GM20000 (cell line): Measurements from ENCODE around the gene CLIP3.

Source experiments
- DNase-seq: peaks from one replicate; pipeline ENCODE4 v3.0.0; 2012; ENCODE audit warnings: low spot score
- TF ChIP-seq, protein P1 (sequence below): IDR thresholded peaks from 2 replicates; pipeline ENCODE4 v1.5.1; 2012; ENCODE audit warnings: mild to moderate bottlenecking, control low read depth; ENCODE audit errors: extremely low read depth, missing control alignments

CLIP3 gene

DNA sequence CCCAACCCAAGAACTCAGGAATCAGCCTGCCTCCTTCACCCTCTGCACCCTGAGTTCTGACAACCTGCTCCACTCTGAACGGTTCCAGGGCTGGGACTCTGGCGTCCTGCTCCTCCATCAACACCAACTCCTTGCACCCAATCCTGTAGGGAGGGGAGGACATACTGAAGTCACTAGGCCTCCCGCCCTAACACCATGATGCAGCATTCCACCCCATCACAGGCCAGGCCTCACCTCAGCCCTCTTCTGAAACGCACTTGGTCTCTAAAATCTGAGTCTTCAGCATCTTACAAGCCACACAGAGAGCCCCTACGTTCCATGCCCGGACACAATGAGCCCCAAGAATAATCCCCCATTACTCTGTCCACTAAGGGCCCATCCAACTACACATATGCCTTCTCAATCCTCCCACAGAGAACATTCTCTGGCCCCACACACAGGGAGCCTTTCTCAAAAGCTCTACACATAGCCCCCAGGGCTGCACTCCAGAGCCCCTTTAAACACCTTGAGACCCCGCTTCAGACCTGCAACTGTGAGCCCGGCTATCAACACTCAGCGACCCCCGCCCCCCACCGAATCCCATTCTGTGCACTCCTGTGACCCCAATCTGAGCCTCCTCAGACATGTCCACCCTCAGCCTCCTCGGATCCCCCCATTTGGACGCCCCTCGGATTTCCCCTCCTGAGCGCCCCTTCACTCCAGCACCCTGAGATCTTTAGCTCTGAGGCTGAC is 19.2 kb downstream of the CLIP3 start:
- TF ChIP-seq, protein P1, sequence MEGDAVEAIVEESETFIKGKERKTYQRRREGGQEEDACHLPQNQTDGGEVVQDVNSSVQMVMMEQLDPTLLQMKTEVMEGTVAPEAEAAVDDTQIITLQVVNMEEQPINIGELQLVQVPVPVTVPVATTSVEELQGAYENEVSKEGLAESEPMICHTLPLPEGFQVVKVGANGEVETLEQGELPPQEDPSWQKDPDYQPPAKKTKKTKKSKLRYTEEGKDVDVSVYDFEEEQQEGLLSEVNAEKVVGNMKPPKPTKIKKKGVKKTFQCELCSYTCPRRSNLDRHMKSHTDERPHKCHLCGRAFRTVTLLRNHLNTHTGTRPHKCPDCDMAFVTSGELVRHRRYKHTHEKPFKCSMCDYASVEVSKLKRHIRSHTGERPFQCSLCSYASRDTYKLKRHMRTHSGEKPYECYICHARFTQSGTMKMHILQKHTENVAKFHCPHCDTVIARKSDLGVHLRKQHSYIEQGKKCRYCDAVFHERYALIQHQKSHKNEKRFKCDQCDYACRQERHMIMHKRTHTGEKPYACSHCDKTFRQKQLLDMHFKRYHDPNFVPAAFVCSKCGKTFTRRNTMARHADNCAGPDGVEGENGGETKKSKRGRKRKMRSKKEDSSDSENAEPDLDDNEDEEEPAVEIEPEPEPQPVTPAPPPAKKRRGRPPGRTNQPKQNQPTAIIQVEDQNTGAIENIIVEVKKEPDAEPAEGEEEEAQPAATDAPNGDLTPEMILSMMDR, result no peak
- DNase-seq, result no peak

DNA sequence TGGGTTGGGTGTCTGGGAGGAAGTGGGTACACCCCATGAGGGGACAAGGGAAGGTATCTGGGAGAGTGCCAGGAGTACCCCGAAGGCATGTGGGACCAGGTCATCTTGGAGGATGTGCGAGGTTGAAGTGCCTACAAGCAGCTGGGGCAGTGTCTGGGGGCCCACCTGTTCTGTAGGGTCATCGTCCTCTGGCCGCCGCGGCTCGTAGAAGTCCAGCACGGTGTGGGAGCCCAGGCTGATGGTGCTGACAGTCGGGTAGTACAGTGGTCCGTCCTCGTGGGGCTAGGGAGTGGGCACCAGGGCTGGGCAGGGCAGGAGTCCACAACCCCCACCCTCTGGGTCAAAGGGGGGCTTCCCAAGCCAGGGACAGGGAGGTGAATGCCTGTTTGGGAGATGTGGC is 22.3 kb downstream of the CLIP3 start:
- TF ChIP-seq, protein P1, result no peak

DNA sequence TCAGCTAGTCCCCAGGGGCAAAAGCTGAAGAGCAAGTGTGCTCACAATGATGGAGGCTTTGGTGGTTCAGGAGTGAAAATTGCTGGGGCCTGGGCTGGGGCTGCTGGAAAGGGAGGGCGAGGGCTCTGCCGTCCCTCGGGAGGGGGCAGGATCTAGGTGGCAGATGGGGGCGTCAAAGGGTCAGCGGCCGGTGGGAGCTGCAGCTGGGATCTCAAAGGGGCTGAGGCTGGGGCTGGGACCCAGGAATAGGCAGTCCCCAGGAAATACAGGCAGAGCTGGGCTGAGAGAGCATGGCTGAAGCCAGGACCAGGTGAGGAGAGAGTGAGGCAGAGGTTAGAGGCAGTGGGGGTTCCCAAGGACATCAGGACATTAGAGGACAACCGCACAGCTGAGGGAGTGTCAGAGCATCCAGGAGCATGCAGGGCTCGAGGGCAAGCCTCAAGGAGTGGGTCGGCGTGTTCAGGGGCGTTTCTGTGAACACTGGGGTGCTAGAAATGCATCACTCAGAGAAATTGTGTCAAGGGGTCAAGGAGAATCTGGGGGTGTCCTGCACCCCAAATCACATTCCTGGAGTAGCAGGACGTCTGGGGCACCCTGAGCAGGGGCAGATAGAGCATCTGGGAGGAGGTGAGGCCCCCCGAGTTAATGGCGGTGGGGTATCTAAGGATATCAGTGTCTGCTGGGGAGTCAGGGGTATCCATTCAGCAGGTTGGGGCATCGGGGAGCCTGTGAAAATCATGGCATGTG is 22.9 kb downstream of the CLIP3 start:
- DNase-seq, result no peak
- TF ChIP-seq, protein P1, result no peak

More for the DNA sequence above, 22.3 kb downstream of the CLIP3 start:
- no peak for DNase-seq

DNA sequence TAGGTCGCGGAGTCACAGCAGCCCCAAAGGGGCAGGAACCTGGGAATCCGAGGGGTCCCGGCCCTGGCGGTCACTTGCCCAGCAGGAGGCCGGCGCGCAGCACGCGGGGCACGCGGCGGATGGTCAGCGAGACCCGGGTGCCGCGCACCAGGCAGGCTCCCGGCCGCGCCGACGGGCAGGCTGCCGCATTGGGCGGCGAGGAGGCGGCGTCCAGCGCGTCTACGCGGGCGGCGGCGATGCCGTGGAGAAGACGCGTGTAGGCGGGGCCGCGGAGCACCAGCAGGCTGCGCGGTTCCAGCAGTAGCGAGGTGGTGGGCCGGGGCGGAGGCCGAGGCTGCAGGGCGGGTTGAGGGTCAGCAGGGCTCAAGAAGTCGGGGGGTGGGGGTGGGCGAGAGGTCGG is 23.5 kb downstream of the CLIP3 start:
- DNase-seq, result peak; percentile 83
- TF ChIP-seq, protein P1, result no peak

DNA sequence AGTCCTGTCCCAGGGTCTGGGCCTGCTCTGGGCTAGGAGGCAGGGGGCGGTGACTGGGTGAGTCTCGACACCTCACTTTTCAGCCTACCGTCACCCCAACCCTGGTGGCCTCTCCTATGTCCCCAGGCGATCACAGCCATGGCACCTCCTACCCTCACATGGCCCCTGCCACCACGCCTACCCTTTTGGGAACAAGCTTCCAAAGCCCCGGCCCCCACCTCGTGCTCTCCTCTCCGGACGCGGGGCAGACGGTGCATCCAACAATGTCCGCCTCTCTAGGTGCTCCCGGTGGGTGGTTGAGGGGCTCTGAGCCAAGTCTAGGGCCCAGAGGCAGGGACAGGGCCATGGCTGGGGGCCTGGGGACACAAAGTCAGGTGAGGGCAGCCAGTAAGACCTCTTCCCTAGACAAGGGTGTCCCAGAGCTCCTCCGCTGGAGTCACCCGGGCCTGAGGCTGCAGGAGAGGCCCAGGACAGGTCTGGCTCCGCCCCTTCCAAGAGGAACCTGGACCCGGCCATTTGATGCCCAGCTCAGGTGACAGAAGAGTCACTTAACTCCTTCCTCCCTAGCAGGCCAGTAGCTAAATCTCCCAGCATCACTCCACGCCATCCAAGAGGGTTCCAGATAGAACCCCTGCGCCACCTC is 24.2 kb downstream of the CLIP3 start, which contains the start of gene SYNE4:
SYNE4 (minus strand) TSS at position 478 of the 643 bp plus-strand sequence; CDS start at position 346, 132 bp downstream.
- DNase-seq, result no peak
- TF ChIP-seq, protein P1, result no peak

DNA sequence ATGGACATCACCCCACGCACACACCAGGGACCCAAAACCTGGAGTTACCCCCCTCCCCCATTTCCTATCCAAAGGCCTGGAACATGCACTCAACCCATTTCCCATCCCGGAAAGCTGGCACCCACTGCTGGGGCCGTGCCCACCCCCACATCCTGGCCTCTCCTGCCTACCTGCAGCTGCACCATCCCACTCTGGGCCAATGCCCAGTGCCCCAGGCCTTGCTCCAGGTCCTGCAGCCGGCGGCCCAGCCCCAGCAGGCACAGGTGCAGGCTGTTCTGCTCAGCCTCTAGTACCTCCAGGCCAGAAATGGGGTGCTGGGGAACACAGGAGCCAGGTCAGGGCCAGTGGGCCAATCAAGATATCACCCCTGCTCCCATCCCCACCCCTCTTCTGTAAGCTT is 25.7 kb downstream of the CLIP3 start:
- no peak for DNase-seq
- TF ChIP-seq, protein P1, result no peak

DNA sequence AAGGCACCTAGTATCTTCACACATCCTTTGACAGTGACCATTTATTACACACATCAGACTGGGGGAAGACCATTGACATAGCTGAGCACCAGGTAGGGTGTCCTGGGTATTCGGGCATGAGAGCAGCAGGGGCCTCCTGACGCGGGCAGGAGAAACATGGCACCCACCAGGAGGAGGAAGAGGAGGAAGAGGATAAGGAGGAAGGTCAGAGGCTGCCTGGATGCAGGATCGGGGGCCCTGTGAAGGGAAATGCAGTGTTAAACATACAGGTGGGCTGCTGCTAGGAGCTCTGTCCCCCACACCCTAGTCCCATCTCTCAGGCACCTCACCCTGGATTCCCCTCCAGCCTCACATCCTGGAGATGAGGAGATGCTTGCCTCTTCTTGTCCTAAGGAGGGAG is 29.4 kb downstream of the CLIP3 start:
- no peak for DNase-seq
- TF ChIP-seq, protein P1, result no peak
